Mesodermal cell (in vitro differentiated cells): ENCODE data around the gene PFKFB2.

Source experiments
- H3K27ac ChIP-seq: 2 replicates; pipeline ENCODE4 v1.7.0; 2013; ENCODE audit warnings: mild to moderate bottlenecking, low read depth, low read length, moderate library complexity; ENCODE audit not compliant: severe bottlenecking
- H3K36me3 ChIP-seq: 2 replicates; pipeline ENCODE4 v1.7.1; 2013; ENCODE audit warnings: mild to moderate bottlenecking, low read length, moderate library complexity; ENCODE audit not compliant: control insufficient read depth, insufficient read depth
- H3K4me1 ChIP-seq: one replicate; pipeline ENCODE4 v1.7.1; 2013; ENCODE audit warnings: mild to moderate bottlenecking, low read length; ENCODE audit not compliant: insufficient read depth, control insufficient read depth, poor library complexity, severe bottlenecking
- H3K4me3 ChIP-seq: 2 replicates; pipeline ENCODE4 v1.7.0; 2013; ENCODE audit warnings: low read length, control low read depth, mild to moderate bottlenecking; ENCODE audit not compliant: insufficient read depth, poor library complexity, severe bottlenecking; ENCODE audit errors: extremely low read depth
- H3K9me3 ChIP-seq: 2 replicates; pipeline ENCODE4 v1.7.1; 2013; ENCODE audit warnings: mild to moderate bottlenecking, low read length, moderate library complexity; ENCODE audit not compliant: control insufficient read depth
- WGBS, 2 experiments: methylation state at CpG; one replicate each; pipeline ENCODE4 v1.1.5; 2013; ENCODE audit warnings: missing lambda C conversion rate in 2 of 2; ENCODE audit not compliant: insufficient coverage in 2 of 2; 5-methylcytosine and 5-hydroxymethylcytosine counted together

Gene PFKFB2

GRCh38 chr1:207014728-207015127 is 38.3 kb upstream of the PFKFB2 start:
- Histone ChIP-seq H3K4me1 (no peaks in the 10 kb centered on the region), H3K4me3 (no peak overlapping the region), H3K27ac (no peak overlapping the region), H3K36me3 (no peaks in the 10 kb centered on the region), H3K9me3 (no peaks in the 10 kb centered on the region)
- 100% methylated on average over 1 of the region's 3 CpGs; no CpG with 5 or more reads in 1 of the 2 experiments for WGBS, 2 experiments

- Histone ChIP-seq H3K9me3 (no peaks in the 10 kb centered on the region), H3K27ac (no peak overlapping the region), H3K4me1 (peaks cover 7% of the 10 kb centered on the region), H3K4me3 (no peak overlapping the region), H3K36me3 (no peaks in the 10 kb centered on the region)
- 97 to 100% methylated on average over 1 to 3 of the region's 3 CpGs for WGBS, 2 experiments
Observed at GRCh38 chr1:207015791-207016190, 37.3 kb upstream of the PFKFB2 start.

- Histone ChIP-seq H3K27ac (no peak overlapping the region), H3K36me3 (no peaks in the 10 kb centered on the region), H3K4me3 (no peak overlapping the region), H3K4me1 (peaks cover 10% of the 10 kb centered on the region), H3K9me3 (no peaks in the 10 kb centered on the region)
- 74 to 100% methylated on average over 2 to 3 of the region's 7 CpGs for WGBS, 2 experiments
Observed at GRCh38 chr1:207017615-207018559, 35.2 kb upstream of the PFKFB2 start.

GRCh38 chr1:207018707-207019106 is 34.4 kb upstream of the PFKFB2 start:
- Histone ChIP-seq H3K9me3 (no peaks in the 10 kb centered on the region), H3K27ac (no peak overlapping the region)
- 80 to 82% methylated on average over 1 to 3 of the region's 4 CpGs for WGBS, 2 experiments

GRCh38 chr1:207019161-207019560 is 33.9 kb upstream of the PFKFB2 start:
- Histone ChIP-seq H3K9me3 (no peaks in the 10 kb centered on the region), H3K27ac (no peak overlapping the region), H3K4me3 (no peak overlapping the region), H3K36me3 (no peaks in the 10 kb centered on the region), H3K4me1 (peaks cover 14% of the 10 kb centered on the region)
- WGBS, 2 experiments: 88 to 100% methylated on average over 1 of the region's 2 CpGs

More at GRCh38 chr1:207018707-207019106, 34.4 kb upstream of the PFKFB2 start:
- peaks cover 10% of the 10 kb centered on the region for H3K4me1 ChIP-seq
- no peaks in the 10 kb centered on the region for H3K36me3 ChIP-seq
- H3K4me3 ChIP-seq: no peak overlapping the region

GRCh38 chr1:207019661-207020060 is 33.4 kb upstream of the PFKFB2 start:
- H3K27ac ChIP-seq: no peak overlapping the region
- WGBS, 2 experiments: 100% methylated on average over 1 of the region's 2 CpGs
- no peaks in the 10 kb centered on the region for H3K36me3 ChIP-seq
- no peak overlapping the region for H3K4me3 ChIP-seq
- no peaks in the 10 kb centered on the region for H3K9me3 ChIP-seq
- peaks cover 18% of the 10 kb centered on the region for H3K4me1 ChIP-seq

- Histone ChIP-seq H3K9me3 (no peaks in the 10 kb centered on the region), H3K4me1 (peaks cover 22% of the 10 kb centered on the region), H3K27ac (peak overlapping the region; percentile 33), H3K36me3 (no peaks in the 10 kb centered on the region), H3K4me3 (no peak overlapping the region)
- WGBS, 2 experiments: 92 to 94% methylated on average over 3 to 5 of the region's 9 CpGs
Observed at GRCh38 chr1:207020065-207020708, 32.9 kb upstream of the PFKFB2 start.

- no peaks in the 10 kb centered on the region for H3K9me3 ChIP-seq
- peak overlapping the region; percentile 33 for H3K27ac ChIP-seq
- no peak overlapping the region for H3K4me3 ChIP-seq
- no peaks in the 10 kb centered on the region for H3K36me3 ChIP-seq
- peaks cover 27% of the 10 kb centered on the region for H3K4me1 ChIP-seq
- 87 to 100% methylated on average over 2 of the region's 4 CpGs for WGBS, 2 experiments
Observed at GRCh38 chr1:207020709-207021107, 32.4 kb upstream of the PFKFB2 start.

GRCh38 chr1:207021139-207021861 is 31.8 kb upstream of the PFKFB2 start:
- no peaks in the 10 kb centered on the region for H3K36me3 ChIP-seq
- no peaks in the 10 kb centered on the region for H3K9me3 ChIP-seq
- no peak overlapping the region for H3K4me3 ChIP-seq
- peaks cover 33% of the 10 kb centered on the region for H3K4me1 ChIP-seq
- 72 to 75% methylated on average over 5 to 7 of the region's 8 CpGs for WGBS, 2 experiments
- H3K27ac ChIP-seq: peak overlapping the region; percentile 33

- WGBS, 2 experiments: 93 to 97% methylated on average over 13 to 15 of the region's 15 CpGs
- Histone ChIP-seq H3K9me3 (no peaks in the 10 kb centered on the region), H3K36me3 (no peaks in the 10 kb centered on the region), H3K4me3 (no peak overlapping the region), H3K27ac (no peak overlapping the region), H3K4me1 (peaks cover 40% of the 10 kb centered on the region)
Observed at GRCh38 chr1:207021876-207022596, 31.0 kb upstream of the PFKFB2 start.
